CD4-positive, alpha-beta T cell treated with Interleukin-2 at 100 ng/mL for 4 hours (primary cell): ENCODE measurements around the gene ARHGAP32.

Source experiments
- DNase-seq: peaks from one replicate; pipeline ENCODE4 v3.0.0-alpha.2; 2020; ENCODE audit warnings: low spot score

ARHGAP32 gene

DNA sequence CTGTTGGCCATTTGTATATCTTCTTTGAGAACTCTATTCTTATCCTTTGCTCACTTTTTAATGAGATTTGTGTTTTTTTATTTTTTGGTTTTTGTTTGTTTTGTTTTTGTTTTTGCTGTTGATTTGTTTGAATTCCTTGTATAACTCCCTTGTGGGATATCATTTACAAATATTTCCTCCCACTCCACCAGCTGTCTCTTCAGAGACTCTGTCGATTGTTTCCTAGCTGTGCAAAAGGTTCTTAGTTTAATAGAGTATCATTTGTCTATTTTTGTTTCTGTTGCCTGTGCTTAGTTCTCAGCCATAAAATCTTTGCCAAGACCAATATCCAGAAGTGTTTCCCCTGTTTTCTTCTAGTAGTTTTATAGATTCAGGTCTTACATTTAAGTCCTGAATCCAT is 82.4 kb downstream of the ARHGAP32 start:
- no peak for DNase-seq

DNA sequence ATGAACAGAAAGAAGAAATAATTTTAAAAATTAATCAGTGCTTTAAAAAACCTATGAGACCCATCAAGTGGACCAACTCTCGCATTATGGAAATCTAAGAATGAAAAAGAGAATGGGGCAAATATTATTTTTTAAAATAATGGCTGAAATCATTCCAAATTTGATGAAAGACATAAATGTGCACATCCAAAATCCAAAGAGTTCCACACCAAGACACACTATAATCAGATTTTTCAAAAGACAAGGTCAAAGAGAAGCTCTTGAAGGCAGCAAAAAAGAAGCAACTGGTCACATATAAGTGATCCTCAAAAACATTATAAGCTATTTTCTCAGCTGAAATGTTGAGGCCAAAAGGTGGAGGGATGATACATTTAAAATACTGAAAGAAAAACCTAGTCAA is 85.3 kb downstream of the ARHGAP32 start:
- DNase-seq: no peak

DNA sequence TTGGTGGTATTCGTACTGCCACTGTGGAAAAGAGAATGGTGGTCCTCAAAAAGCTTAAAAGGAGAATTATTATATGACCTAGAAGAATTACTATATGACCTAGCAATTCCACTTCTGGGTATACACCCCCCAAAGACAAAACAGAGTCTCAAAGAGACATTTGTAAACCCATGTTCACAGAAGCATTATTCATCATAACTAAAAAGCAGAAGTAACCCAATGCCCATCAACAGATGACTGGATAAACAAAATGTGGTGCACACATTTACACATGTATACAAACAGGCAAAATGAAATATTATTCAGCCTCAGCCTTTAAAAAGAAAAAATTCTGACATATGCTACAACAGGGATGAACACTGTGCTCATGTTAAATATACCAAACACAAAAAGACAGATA is 89.4 kb downstream of the ARHGAP32 start:
- DNase-seq: no peak

DNA sequence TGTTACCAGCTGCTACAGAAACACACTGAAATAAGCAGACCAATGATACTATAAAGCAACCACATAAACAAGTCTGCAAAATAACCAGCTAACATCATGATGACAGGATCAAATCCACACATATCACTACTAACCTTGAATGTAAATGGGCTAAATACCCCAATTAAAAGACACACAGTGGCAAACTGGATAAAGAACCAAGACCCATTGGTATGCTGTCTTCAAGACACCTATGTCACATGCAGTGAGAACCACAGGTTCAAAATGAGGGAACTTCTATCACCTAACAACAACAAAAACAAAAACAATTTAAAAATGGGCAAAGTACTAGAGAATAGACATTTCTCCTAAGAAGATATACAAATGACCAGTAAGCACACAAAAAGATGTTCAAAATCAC is 89.9 kb downstream of the ARHGAP32 start:
- DNase-seq: no peak

DNA sequence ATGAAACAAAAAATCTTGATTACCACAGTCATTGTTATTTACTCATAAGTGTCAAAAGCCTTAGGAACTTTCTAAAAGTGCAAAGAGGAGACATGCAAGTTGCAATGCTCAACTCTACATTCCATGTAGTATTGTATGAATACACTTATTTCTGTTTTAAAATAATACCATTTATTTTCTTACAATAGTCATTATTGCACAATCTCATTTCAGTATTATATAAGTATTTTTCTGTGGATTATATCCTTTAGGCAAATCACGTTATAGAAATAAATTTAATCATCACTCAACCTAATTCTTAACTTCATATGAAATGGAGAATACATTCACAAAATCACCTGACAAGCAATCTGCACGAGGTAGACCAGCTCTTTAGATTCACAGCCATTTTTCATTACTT is 98.8 kb downstream of the ARHGAP32 start:
- DNase-seq: no peak

DNA sequence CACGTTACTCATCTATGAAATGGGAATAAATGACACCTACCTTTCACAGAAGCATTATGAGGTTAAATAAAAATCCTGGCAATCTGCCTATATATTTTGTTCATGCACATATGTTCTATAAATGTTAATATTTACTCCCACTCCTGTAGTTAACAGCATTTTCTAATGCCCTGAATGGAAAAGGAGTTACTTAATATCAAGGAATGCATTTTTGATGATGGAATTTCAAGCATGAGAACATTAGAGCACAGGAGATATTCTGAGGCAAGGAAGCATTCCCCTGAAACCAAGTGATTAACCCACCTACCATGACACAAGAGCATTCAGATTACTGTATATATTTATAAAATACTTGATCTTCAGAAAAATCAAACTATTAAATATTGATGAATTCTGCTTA is 102.1 kb downstream of the ARHGAP32 start:
- DNase-seq: no peak

DNA sequence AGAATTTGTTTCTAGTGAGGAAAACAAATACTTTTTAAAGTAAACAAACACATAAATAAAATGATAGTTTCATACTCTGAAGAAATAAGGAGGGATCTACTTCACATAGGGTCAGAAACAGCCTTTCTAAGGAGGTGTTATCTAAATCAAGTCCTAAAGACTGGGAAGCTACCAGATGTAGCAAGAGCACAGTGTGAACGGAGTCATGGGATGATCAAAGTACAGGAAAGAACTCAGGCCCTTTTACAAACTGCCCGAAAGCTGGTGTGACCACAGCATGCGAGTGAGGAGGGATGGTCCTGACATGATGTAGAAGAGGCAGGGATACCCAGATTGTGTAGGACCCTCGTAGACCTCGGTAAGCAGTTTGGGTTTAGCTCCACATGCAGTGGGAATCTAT is 102.8 kb downstream of the ARHGAP32 start:
- no peak for DNase-seq

DNA sequence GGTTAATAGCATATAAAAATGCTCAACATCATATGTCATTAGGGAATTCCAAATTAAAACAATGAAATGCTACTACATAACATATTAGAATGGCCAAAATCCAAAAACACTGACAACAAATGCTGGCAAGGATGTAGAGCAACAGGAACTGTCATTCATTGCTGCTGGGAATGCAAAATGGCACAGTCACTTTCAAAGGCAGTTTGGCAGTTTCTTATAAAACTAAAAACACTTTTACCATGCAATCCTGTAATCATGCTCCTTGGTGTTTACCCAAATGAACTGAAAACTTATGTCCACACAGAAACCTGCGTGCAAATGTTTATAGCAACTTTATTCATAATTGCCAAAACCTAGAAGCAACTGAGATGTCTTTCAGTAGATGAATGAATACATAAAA is 105.1 kb downstream of the ARHGAP32 start:
- DNase-seq: no peak

DNA sequence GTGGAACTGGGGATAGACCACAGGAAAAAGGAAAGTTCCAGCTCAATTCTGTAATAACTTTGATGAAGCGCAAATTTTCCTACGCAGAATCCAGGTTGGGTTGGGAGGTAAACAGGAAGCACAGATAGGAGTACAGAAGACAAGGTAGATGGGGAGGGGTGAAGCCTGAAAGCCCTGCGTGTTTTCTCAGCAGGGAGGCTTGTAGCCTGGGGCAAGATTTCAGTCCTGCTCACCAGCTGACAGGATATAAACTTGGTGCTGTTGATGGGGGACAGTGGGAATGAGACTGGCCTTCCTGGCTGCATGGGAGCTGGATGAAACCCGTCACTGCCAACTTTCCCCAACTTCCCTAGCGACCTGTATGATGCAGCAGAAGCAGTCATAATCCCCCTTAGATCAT is 114.9 kb downstream of the ARHGAP32 start:
- DNase-seq: no peak

DNA sequence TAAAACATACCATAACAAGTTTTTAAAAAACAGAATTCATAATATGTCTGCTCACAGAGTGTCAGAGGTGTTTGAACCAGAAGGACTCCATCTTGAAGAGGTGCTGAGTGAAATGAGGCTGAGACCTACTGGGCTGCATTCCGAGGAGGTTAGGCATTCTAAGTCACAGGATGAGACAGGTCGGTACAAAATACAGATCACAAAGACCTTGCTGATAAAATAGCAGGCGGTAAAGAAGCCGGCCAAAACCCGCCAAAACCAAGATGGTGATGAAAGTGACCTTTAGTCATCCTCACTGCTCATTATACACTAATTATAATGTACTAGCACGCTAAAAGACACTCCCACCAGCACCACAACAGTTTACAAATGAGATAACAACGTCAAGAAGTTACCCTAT is 116.4 kb downstream of the ARHGAP32 start:
- DNase-seq: no peak

DNA sequence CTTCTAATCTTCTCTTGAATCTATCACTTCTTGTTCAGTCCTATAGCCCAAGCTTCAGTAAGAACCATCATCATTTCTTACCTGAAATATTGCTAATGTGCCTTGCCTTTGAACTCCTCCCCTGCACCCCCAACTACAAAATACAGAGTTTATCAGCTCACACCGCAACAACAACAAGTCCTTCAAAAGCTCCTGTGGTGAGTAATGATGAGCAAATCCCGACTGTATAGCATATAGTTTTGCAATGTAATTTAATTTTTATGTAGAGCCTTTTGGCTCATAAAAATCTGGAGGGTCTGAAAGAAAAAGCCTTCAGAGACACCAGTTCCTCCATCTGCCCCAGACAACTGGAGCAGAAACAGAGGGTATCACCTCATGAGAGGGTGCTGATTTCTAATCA is 124.7 kb downstream of the ARHGAP32 start:
- DNase-seq: no peak

DNA sequence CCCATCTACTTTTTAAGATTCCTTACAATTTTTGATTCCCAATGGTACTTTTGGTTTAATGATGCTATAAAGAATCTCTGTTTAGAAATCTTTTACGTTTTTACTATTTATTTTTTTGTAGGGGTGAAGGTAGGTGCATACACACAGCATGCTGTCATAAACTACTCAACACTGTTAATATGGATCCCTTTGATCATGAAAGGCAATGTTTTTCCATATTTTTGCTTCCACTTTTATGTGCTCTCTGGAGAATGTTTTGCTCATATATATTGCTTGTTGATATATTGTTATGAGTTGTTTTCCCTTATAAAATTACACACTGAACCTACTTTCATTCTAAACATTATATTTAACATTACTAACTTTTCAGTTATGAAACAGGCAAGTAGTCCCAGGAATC is 125.9 kb downstream of the ARHGAP32 start:
- DNase-seq: no peak

DNA sequence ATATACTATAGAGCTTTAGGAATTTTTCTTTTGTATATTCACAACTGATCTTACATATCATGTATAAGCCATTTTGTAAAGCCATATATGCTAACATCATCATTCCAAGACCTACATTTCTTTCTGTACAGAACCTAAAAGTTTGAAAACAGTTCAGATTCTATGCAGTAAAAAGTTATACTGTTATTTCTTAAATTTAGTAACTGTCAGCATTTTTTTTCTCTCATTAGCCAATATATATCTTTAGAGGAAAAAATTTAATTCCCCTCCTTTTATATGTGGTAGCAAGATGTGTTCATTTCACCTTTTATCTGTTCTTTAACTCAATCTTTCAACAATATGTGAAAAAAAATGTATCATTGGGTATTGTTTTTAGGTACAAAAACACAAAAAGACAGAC is 129.0 kb downstream of the ARHGAP32 start:
- no peak for DNase-seq

DNA sequence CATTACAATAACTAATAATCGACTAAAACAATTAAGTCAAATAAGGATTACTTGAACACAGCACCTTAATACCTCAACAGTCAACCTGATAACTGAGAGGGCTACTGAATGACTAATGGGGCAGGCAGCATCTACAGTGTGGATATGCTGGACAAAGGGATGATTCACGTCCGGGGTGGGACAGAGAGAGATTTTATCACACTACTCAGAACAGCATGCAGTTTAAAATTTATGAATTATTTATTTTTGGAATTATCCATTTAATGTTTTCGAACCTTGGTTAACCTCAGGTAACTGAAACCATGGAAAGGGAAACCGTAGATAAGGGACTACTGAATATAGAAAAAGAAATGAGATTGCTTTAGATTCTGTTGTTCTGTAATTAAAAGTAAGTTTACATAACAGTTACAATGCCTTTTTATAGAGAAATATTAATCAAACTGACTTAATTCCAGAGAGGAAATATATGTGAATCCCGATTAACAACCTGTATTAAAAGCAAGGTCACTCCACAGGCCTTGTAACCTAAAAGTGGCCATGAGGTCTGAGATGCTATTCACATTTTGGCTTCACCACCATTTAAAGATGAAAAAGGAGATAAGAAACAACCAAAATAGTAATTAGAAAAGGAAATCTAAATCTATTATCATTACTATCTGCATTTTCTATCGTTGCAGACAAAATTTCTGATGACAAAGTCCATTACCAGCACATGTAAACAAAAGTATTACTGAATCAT is 130.5 kb downstream of the ARHGAP32 start:
- no peak for DNase-seq

DNA sequence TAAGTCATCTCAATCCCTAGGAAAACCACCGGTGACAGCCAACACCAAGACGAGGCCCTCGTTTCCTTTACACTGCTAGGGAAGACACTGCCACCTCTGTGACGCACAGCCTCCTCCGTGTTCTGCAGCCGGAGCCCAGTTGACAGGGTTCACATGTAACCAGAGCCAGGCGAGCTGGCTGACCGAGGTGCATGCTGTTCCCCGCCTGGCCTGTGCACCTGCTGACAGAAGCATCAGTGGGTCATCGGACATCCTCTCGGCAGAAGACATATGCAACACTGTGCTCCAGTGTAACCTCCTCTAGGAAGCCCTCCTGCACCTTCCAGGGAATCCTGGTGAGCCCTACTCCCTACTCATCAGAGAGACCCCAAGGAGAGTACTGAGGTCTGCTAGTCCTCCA is 135.2 kb downstream of the ARHGAP32 start:
- no peak for DNase-seq

DNA sequence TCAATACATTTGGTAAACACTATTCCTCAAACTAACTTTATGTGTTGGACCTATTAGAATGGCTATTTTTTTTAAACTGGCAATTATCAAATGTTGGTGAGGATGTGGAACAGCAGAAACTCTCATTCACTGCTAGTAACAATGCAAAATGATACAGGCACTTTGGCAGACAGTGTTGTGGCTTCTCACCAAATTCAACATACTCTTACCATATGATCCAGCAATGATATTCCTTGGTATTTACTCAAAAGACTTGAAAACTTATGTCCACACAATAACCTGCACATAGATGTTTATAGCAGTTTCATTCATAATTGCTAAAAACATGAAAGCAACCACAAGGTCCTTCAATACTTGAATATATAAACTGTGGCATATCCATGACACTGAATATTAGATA is 136.9 kb downstream of the ARHGAP32 start:
- DNase-seq: no peak

DNA sequence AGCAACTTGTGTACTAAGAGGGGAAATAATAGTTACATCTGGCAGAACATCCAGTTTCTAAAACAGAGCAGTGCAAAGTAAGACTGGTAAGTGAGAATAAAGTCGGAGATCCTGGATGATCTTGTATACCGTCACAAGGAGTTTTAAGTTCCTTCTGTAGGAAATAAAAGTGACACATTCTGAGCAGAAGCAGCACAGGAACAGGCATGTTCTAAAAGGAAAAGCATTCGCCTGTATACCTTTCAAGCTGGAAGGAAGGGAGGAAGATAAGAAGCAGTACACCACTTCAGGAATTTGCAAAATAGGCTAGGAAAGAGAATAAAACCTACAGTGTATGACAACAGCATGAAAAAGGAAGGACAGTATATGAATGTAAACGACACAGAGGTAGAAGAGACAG is 143.2 kb downstream of the ARHGAP32 start:
- DNase-seq: no peak

DNA sequence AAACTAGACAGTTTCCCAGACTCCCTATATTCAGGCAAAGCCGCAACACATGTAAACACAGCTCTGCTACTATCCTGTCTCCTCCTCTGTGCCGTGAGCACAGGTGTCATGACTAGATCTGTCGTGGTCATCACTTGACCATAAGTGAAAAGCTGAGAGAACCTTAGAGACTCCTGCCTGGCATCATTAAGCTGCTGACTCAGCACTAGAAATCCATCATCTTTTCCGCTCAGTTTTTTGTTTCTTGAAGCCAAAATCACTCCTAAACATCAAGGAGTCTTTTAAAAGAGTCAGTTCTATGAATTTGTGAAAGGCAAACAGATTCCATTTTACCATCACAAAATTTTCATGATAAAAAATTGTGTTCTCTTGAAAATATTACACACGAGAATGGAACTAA is 147.0 kb downstream of the ARHGAP32 start:
- no peak for DNase-seq

DNA sequence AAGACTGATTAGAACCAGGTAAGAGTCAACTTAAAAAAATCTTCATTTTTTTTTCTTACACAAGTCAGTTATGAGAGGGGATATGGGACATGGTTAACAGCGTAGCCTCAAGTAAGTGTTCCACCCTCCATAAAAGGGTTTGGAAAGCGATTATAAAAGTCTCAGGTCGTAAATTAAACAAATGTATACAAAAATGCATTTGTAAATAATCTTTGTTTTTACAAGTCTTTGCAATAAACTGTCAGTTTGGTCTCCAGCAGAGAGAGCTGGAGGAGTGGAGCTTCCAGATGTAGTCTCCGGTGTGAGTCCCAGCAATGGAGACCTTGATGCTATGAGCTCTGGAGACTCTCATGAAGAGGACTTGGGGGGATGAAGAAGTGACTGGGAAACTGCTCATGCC is 149.6 kb downstream of the ARHGAP32 start:
- no peak for DNase-seq

DNA sequence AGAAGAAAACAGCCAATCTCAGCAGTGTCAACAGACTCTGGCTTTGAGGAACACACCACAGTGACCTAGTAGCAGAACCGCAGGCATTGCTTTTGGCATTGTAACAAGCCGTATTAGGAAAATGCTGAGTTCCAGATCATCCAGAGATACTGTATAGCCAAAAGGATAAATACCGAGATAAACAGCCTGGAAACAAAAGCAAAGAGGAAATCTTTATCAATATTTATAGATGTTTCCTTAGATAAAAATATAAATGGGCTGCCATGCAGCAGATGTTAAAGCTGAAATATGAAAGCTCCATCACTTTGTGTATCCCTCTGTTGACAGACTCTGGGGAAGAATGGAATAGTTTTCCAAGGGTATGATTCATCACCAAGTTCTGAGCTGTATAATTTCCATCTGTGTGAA is 150.5 kb downstream of the ARHGAP32 start:
- DNase-seq: no peak

DNA sequence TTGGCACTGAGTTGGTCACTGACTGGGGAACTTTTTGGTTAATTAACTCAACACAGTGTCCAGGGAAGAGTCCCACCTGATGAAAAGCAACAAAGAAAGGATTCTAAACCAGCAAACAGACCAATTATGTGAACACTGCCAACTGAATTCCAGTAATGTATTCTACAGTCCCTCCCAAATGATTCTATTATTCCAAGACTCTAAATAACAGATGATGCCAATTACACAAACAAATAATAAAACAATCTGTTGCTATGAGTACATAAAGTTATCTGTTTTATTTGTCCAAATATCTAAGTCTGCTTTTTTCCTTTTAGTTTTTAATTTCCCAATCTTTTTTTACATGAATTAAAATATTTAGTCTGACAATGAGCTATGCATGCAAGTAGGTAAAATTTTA is 151.2 kb downstream of the ARHGAP32 start:
- no peak for DNase-seq

DNA sequence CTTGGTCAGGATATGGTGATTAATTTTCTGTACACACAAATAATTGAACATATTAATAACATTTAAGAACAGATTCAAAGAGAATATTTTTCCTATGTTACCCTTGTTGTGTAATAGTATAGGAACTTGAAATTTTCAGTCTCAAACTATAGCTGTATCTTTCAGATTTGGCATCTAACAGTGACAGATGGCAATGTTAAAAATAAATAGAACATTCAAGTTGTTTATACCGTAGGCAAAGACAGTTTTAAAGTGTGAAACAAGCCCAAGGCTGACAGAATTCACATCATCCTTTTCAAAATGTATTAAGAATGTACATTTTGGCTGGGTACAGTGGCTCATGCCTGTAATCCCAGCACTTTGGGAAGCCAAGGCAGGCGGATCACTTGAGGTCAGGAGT is 156.9 kb downstream of the ARHGAP32 start:
- DNase-seq: no peak

DNA sequence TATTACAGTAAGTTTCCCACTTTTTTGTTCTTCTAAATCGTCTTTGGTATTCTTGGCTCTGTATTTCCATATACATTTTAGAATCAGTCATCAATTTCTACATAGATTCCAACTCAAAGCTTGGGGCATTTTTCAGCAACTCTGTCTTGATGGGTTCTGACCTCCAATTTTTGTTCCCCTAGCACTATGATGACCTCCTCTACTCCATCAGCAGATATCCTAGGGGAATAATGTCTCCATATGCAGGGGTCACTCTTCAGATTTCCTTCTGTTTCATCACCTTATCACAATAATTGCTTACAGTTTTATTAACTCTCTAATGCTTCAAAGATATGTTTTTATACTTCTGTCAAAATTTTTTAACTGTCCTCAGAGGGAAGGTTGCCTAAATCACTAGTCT is 158.1 kb downstream of the ARHGAP32 start:
- no peak for DNase-seq

DNA sequence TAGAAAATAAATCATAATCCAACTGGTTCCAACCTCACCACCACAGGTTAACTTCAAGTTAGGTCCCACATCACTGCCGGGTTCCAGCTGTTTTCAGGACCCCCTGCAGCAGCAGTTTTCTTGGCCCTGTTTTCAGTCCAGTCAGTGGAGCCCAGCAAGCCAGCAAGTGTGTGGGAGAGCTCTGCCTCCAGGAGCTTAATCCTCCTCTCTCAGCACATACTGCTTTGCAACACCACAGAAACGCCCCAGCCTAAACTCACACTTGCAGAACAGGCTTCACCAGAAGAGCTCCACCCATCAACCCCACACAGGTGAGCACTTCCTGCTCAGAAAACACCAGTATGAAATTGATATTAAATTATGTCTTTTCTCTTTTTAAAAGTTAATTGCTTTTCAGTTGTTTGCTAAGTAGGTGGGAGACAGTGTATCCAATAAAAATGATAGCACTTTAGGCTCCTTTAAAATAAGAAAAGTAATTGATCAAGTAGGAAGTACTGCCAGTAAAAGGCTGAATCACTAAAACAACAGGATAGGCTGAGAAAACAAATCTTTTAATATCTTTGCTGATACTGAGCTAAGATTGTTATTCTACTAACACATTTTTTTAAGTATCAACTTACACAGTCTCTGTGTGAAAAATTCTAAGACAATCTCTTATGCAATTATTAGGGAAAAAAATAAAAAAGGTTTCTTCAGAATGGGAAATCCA is 168.0 kb downstream of the ARHGAP32 start:
- peak; percentile 4 for DNase-seq
